HepG2 (cell line): ENCODE data around the gene CHPF. TPM values are rescaled to one million over a fixed set of nuclear protein-coding genes. Genes with fewer than 3 reads are reported as not detected.

Experiments used
- ETV6 ChIP-seq: sonication (generic); formaldehyde crosslinking; conservative IDR thresholded peaks from 2 replicates; pipeline ENCODE4 v1.4.0; 2020; ENCODE audit warnings: missing genetic modification reagents
- GATA4 ChIP-seq: sonication (generic); IDR thresholded peaks from 2 replicates; pipeline ENCODE4 v1.6.1; 2016; ENCODE audit warnings: antibody characterized with exemption, low read depth, borderline replicate concordance
- LCORL ChIP-seq, 2 experiments: fragments of 450-650 bp in 1 of 2; sonication (generic) in 1 of 2; formaldehyde crosslinking in 1 of 2; IDR thresholded peaks; 2 replicates each; pipeline versions ENCODE4 v1.5.0 to v1.6.1; 2017 to 2020; ENCODE audit warnings: antibody characterized with exemption in 1 of 2, missing genetic modification reagents in 1 of 2
- RCOR2 ChIP-seq: IDR thresholded peaks from 2 replicates; pipeline ENCODE4 v1.6.1; 2016; ENCODE audit warnings: missing biosample characterization, missing genetic modification reagents
- RXRB ChIP-seq: IDR thresholded peaks from 2 replicates; pipeline ENCODE4 v1.6.1; 2016; ENCODE audit warnings: borderline replicate concordance, missing genetic modification reagents, missing compliant biosample characterization
- SIX1 ChIP-seq: sonication (generic); formaldehyde crosslinking; IDR thresholded peaks from 2 replicates; pipeline ENCODE4 v1.4.0; 2020; ENCODE audit warnings: missing genetic modification reagents, borderline replicate concordance
- SRSF1 ChIP-seq: fragments of 200-400 bp; formaldehyde crosslinking; optimal IDR thresholded peaks from 2 replicates; pipeline ENCODE3; 2017; ENCODE audit warnings: mild to moderate bottlenecking, low read depth, low read length, moderate library complexity
- SUZ12 ChIP-seq: fragments of 150-350 bp; IDR thresholded peaks from 2 replicates; pipeline ENCODE4 v1.6.1; 2014; ENCODE audit warnings: low read depth, low read length
- YEATS2 ChIP-seq: sonication (generic); formaldehyde crosslinking; IDR thresholded peaks from 2 replicates; pipeline ENCODE4 v1.4.0; 2020; ENCODE audit warnings: missing genetic modification reagents, borderline replicate concordance
- ZBTB8A ChIP-seq: sonication (generic); formaldehyde crosslinking; IDR thresholded peaks from 2 replicates; pipeline ENCODE4 v1.4.0; 2020; ENCODE audit warnings: mild to moderate bottlenecking, low read depth, missing genetic modification reagents, borderline replicate concordance
- ZFP62 ChIP-seq: sonication (generic); formaldehyde crosslinking; IDR thresholded peaks from 2 replicates; pipeline ENCODE4 v1.4.0; 2020; ENCODE audit warnings: missing genetic modification reagents
- ZKSCAN1 ChIP-seq: fragments of 150-350 bp; IDR thresholded peaks from 2 replicates; pipeline ENCODE4 v1.6.1; 2014; ENCODE audit warnings: low read length
- ZNF350 ChIP-seq: sonication (generic); formaldehyde crosslinking; IDR thresholded peaks from 2 replicates; pipeline ENCODE4 v1.4.0; 2020; ENCODE audit warnings: mild to moderate bottlenecking, low read depth, missing genetic modification reagents, borderline replicate concordance
- ZNF572 ChIP-seq: sonication (generic); formaldehyde crosslinking; IDR thresholded peaks from 2 replicates; pipeline ENCODE4 v1.5.1; 2020; ENCODE audit warnings: mild to moderate bottlenecking, missing genetic modification reagents
- ZNF607 ChIP-seq: sonication (generic); formaldehyde crosslinking; IDR thresholded peaks from 2 replicates; pipeline ENCODE4 v1.5.1; 2020; ENCODE audit warnings: missing genetic modification reagents, mild to moderate bottlenecking, borderline replicate concordance
- polyA plus RNA-seq, 8 experiments: library from polyadenylated mRNA; depleted of rRNA in 3 of 8; stranded (reverse) in 7 of 8; unstranded in 1 of 8; fragments of >200 nt; fragmentation: Illumina TruSeq in 4 of 8; extraction: Trizol in 4 of 8; gene quantifications; 2 replicates each; pipeline versions ENCODE4 v1.2.1 to v1.2.3, GENCODE V29; 2011 to 2016; ENCODE audit warnings: low read depth in 4 of 8, missing spikeins in 1 of 8, mixed read lengths in 1 of 8; ENCODE audit not compliant: insufficient read depth in 1 of 8
- total RNA-seq, 5 experiments: library from RNA; depleted of rRNA; stranded (reverse); fragments of >200 nt; fragmentation: Illumina TruSeq; extraction: Trizol; gene quantifications; 2 replicates each; pipeline ENCODE4 v1.2.3, GENCODE V29; 2016; ENCODE audit warnings: low read depth in 1 of 5
- TF ChIP-seq, protein P1 (sequence below): sonication (generic); formaldehyde crosslinking; IDR thresholded peaks from 2 replicates; pipeline ENCODE4 v1.8.0; 2022; ENCODE audit warnings: missing genetic modification reagents, mild to moderate bottlenecking, borderline replicate concordance
- TF ChIP-seq, protein P2 (sequence below): sonication (generic); formaldehyde crosslinking; IDR thresholded peaks from 2 replicates; pipeline ENCODE4 v1.9.0; 2021; ENCODE audit warnings: missing genetic modification reagents, mild to moderate bottlenecking, borderline replicate concordance
- TF ChIP-seq, protein P3 (sequence below): sonication (generic); formaldehyde crosslinking; IDR thresholded peaks from 2 replicates; pipeline ENCODE4 v1.8.0; 2022; ENCODE audit warnings: mild to moderate bottlenecking, missing genetic modification reagents, moderate library complexity
- TF ChIP-seq, protein P4 (sequence below): sonication (generic); formaldehyde crosslinking; IDR thresholded peaks from 2 replicates; pipeline ENCODE4 v1.9.0; 2021; ENCODE audit warnings: missing genetic modification reagents, borderline replicate concordance
- TF ChIP-seq, protein P5 (sequence below): sonication (generic); formaldehyde crosslinking; IDR thresholded peaks from 2 replicates; pipeline ENCODE4 v1.8.0; 2022; ENCODE audit warnings: mild to moderate bottlenecking, missing genetic modification reagents, borderline replicate concordance

The CHPF gene
- total and polyA plus RNA-seq, 2 of the 13 experiments (the other 11 are each of a cell fraction or from before 2014, with no cell fraction given) = 79.6 to 111 TPM

DNA sequence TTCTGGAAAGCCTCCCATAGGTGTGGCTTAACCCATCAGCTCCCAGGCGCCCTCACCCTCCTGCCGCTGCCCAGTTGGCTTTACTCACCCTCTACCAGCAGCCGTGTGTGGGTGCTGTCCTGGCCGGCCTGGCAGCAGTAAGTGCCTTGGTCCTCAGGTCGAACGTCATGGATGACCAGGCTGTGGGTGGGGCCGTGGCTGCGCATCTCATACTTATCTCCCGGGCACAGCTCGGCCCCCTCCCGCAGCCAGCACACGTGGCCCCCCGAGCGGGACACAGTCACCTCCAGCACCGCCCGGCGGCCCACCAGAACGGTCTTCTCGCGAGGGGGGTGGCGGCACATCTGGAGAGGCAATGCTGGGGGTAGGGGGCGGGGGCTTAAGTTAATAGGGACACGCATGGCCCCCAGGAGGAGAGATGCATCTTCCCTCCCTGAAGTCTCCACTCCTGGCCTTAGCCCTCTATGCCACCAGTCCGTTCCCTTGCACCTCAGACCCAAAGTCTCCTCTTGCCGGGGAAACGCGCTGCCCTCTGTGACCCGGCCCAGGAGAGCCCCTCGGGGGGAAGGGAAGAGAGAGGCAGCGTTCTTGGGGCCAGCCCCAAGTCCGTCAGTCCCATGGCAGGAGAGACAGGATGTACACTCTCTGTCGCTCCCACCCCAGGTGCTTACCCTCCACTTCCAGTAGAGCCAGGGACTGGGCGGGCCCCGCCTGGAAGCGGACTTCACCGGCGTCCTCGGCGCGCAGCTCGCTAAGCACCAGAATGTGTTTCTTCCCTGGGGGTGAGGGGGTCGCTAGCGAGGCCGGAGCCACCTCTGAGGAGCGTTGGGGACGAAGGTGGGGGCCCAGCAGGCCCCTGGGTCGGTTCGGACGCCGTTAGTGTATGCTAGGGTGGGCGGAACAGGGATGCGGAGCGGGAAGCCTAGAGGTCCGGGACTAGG lies 8.1 kb upstream of the CHPF start (continued):
- TF ChIP-seq, protein P1, sequence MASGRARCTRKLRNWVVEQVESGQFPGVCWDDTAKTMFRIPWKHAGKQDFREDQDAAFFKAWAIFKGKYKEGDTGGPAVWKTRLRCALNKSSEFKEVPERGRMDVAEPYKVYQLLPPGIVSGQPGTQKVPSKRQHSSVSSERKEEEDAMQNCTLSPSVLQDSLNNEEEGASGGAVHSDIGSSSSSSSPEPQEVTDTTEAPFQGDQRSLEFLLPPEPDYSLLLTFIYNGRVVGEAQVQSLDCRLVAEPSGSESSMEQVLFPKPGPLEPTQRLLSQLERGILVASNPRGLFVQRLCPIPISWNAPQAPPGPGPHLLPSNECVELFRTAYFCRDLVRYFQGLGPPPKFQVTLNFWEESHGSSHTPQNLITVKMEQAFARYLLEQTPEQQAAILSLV (CRISPR knock-in tag) = no peak
- TF ChIP-seq, protein P2, sequence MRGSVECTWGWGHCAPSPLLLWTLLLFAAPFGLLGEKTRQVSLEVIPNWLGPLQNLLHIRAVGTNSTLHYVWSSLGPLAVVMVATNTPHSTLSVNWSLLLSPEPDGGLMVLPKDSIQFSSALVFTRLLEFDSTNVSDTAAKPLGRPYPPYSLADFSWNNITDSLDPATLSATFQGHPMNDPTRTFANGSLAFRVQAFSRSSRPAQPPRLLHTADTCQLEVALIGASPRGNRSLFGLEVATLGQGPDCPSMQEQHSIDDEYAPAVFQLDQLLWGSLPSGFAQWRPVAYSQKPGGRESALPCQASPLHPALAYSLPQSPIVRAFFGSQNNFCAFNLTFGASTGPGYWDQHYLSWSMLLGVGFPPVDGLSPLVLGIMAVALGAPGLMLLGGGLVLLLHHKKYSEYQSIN (CRISPR knock-in tag) = no peak
- 0 out of 2 replicates have a peak, but pooled peaks have one; percentile 26 for TF ChIP-seq ZNF607 (CRISPR knock-in tag)
- TF ChIP-seq, protein P3, sequence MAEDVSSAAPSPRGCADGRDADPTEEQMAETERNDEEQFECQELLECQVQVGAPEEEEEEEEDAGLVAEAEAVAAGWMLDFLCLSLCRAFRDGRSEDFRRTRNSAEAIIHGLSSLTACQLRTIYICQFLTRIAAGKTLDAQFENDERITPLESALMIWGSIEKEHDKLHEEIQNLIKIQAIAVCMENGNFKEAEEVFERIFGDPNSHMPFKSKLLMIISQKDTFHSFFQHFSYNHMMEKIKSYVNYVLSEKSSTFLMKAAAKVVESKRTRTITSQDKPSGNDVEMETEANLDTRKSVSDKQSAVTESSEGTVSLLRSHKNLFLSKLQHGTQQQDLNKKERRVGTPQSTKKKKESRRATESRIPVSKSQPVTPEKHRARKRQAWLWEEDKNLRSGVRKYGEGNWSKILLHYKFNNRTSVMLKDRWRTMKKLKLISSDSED (CRISPR knock-in tag) = no peak
- TF ChIP-seq ZNF572 = peak; percentile 96; the same call in 1 of the 2 replicates
- TF ChIP-seq GATA4 = no peak
- no peak for TF ChIP-seq ZFP62 (CRISPR knock-in tag)
- no peak for TF ChIP-seq RCOR2
- no peak for TF ChIP-seq SRSF1
- TF ChIP-seq, protein P4, sequence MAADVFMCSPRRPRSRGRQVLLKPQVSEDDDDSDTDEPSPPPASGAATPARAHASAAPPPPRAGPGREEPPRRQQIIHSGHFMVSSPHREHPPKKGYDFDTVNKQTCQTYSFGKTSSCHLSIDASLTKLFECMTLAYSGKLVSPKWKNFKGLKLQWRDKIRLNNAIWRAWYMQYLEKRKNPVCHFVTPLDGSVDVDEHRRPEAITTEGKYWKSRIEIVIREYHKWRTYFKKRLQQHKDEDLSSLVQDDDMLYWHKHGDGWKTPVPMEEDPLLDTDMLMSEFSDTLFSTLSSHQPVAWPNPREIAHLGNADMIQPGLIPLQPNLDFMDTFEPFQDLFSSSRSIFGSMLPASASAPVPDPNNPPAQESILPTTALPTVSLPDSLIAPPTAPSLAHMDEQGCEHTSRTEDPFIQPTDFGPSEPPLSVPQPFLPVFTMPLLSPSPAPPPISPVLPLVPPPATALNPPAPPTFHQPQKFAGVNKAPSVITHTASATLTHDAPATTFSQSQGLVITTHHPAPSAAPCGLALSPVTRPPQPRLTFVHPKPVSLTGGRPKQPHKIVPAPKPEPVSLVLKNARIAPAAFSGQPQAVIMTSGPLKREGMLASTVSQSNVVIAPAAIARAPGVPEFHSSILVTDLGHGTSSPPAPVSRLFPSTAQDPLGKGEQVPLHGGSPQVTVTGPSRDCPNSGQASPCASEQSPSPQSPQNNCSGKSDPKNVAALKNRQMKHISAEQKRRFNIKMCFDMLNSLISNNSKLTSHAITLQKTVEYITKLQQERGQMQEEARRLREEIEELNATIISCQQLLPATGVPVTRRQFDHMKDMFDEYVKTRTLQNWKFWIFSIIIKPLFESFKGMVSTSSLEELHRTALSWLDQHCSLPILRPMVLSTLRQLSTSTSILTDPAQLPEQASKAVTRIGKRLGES (CRISPR knock-in tag) = no peak
- no peak for TF ChIP-seq ETV6 (CRISPR knock-in tag)
- peak; percentile 51 for TF ChIP-seq ZNF350 (CRISPR knock-in tag)
- TF ChIP-seq LCORL (IDR thresholded peaks at IDR 0.05) = no peak
- TF ChIP-seq LCORL (CRISPR knock-in tag; IDR thresholded peaks at IDR 0.05) = peak; percentile 18; the same call in 1 of the 2 replicates
- TF ChIP-seq, protein P5, sequence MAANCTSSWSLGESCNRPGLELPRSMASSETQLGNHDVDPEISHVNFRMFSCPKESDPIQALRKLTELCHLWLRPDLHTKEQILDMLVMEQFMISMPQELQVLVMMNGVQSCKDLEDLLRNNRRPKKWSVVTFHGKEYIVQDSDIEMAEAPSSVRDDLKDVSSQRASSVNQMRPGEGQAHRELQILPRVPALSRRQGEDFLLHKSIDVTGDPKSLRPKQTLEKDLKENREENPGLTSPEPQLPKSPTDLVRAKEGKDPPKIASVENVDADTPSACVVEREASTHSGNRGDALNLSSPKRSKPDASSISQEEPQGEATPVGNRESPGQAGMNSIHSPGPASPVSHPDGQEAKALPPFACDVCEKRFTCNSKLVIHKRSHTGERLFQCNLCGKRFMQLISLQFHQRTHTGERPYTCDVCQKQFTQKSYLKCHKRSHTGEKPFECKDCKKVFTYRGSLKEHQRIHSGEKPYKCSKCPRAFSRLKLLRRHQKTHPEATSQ = no peak
- no peak for TF ChIP-seq ZKSCAN1
- TF ChIP-seq ZBTB8A (CRISPR knock-in tag) = no peak
- TF ChIP-seq RXRB (CRISPR knock-in tag) = no peak; the same call in 1 of the 2 replicates
- no peak for TF ChIP-seq YEATS2 (CRISPR knock-in tag)
- TF ChIP-seq SIX1 = no peak
- no peak for TF ChIP-seq SUZ12
